ENCODE measurements around the gene LGR6. TPM values are rescaled to one million over a fixed set of nuclear protein-coding genes. Genes with fewer than 3 reads are reported as not detected.

LGR6 gene
- polyA plus RNA-seq, 3 donors: 0.70 to 1.5 (median 1.0) TPM

GRCh38 chr1:202291961-202292712 lies 98.5 kb downstream of the LGR6 start:
- no peak for DNase-seq (ENCODE audit: extremely low read depth in 1 of 11, low read depth in 9 of 11, low spot score in 4 of 11)

- no peak for DNase-seq (ENCODE audit: extremely low read depth in 1 of 11, low read depth in 9 of 11, low spot score in 4 of 11)
Measured at GRCh38 chr1:202292773-202293172, 99.2 kb downstream of the LGR6 start.

GRCh38 chr1:202293569-202293968 lies 100.0 kb downstream of the LGR6 start:
- DNase-seq (ENCODE audit: extremely low read depth in 1 of 11, low read depth in 9 of 11, low spot score in 4 of 11): no peak

GRCh38 chr1:202302166-202302565 lies 108.6 kb downstream of the LGR6 start:
- DNase-seq (ENCODE audit: extremely low read depth in 1 of 11, low read depth in 9 of 11, low spot score in 4 of 11): no peak

GRCh38 chr1:202304375-202304774 lies 110.8 kb downstream of the LGR6 start:
- no peak for DNase-seq (ENCODE audit: extremely low read depth in 1 of 11, low read depth in 9 of 11, low spot score in 4 of 11)

- no peak for DNase-seq (ENCODE audit: extremely low read depth in 1 of 11, low read depth in 9 of 11, low spot score in 4 of 11)
Measured at GRCh38 chr1:202305168-202305567, 111.6 kb downstream of the LGR6 start.

GRCh38 chr1:202306535-202307345 lies 113.1 kb downstream of the LGR6 start:
- DNase-seq (ENCODE audit: extremely low read depth in 1 of 11, low read depth in 9 of 11, low spot score in 4 of 11): no peak

- no peak for DNase-seq (ENCODE audit: extremely low read depth in 1 of 11, low read depth in 9 of 11, low spot score in 4 of 11)
Measured at GRCh38 chr1:202310071-202310725, 116.6 kb downstream of the LGR6 start.

- no peak for DNase-seq (ENCODE audit: extremely low read depth in 1 of 11, low read depth in 9 of 11, low spot score in 4 of 11)
Measured at GRCh38 chr1:202310746-202311145, 117.1 kb downstream of the LGR6 start.

- DNase-seq (ENCODE audit: extremely low read depth in 1 of 11, low read depth in 9 of 11, low spot score in 4 of 11): peak in 3 of 11 donors; percentile 18 to 43 (median 23)
Measured at GRCh38 chr1:202311875-202312635, 118.5 kb downstream of the LGR6 start.

GRCh38 chr1:202315576-202316168 lies 122.1 kb downstream of the LGR6 start:
- DNase-seq (ENCODE audit: extremely low read depth in 1 of 11, low read depth in 9 of 11, low spot score in 4 of 11): peak in 10 of 11 donors; percentile 48 to 79 (median 70)

GRCh38 chr1:202316186-202316585 lies 122.6 kb downstream of the LGR6 start:
- no peak for DNase-seq (ENCODE audit: extremely low read depth in 1 of 11, low read depth in 9 of 11, low spot score in 4 of 11)

- DNase-seq (ENCODE audit: extremely low read depth in 1 of 11, low read depth in 9 of 11, low spot score in 4 of 11): no peak
Measured at GRCh38 chr1:202317941-202318925, 124.6 kb downstream of the LGR6 start.

GRCh38 chr1:202319381-202320080 lies 125.9 kb downstream of the LGR6 start:
- DNase-seq (ENCODE audit: extremely low read depth in 1 of 11, low read depth in 9 of 11, low spot score in 4 of 11): no peak

GRCh38 chr1:202320081-202320405 lies 126.4 kb downstream of the LGR6 start:
- DNase-seq (ENCODE audit: extremely low read depth in 1 of 11, low read depth in 9 of 11, low spot score in 4 of 11): no peak

GRCh38 chr1:202323731-202324130 lies 130.1 kb downstream of the LGR6 start:
- no peak for DNase-seq (ENCODE audit: extremely low read depth in 1 of 11, low read depth in 9 of 11, low spot score in 4 of 11)

- no peak for DNase-seq (ENCODE audit: extremely low read depth in 1 of 11, low read depth in 9 of 11, low spot score in 4 of 11)
Measured at GRCh38 chr1:202324646-202325045, 131.0 kb downstream of the LGR6 start.
